Activated CD8-positive, alpha-beta memory T cell treated with anti-CD3 and anti-CD28 coated beads for 36 hours (primary cell): ENCODE results near the gene SMAD6. TPM values are rescaled to one million over a fixed set of nuclear protein-coding genes. Genes with fewer than 3 reads are reported as not detected.
"Not testable (repeated sequence)": the region's sequence is repeated elsewhere in the genome, so short reads cannot be mapped to it uniquely, and the experiment has no call there.

Source experiments
- CTCF ChIA-PET: fragments of 350-600 bp; sonication (Branson Sonifier 250); formaldehyde crosslinking; loops from one replicate; lab custom pipeline; 2021; ENCODE audit warnings: antibody characterized with exemption; lab: Charles Lee
- POLR2A ChIA-PET: fragments of 350-600 bp; sonication (Branson Sonifier 250); formaldehyde crosslinking; loops from one replicate; lab custom pipeline; 2021; ENCODE audit warnings: antibody characterized with exemption; lab: Charles Lee
- total RNA-seq, 2 experiments: library from RNA; stranded (reverse); gene quantifications; one replicate each; pipeline ENCODE4 v1.2.3, GENCODE V29; 2021

SMAD6 gene
- total RNA-seq, 2 experiments from 2014 or later: 0.04 TPM

GRCh38 chr15:66673410-66674322 lies 28.4 kb upstream of the SMAD6 start:
- ChIA-PET POLR2A (no interaction called here), CTCF (no interaction called here)

GRCh38 chr15:66674756-66675155 lies 27.3 kb upstream of the SMAD6 start:
- POLR2A ChIA-PET: no interaction called here
- CTCF ChIA-PET: no interaction called here

GRCh38 chr15:66675446-66675845 lies 26.6 kb upstream of the SMAD6 start:
- CTCF ChIA-PET: no interaction called here
- POLR2A ChIA-PET: no interaction called here

GRCh38 chr15:66677336-66677735 lies 24.7 kb upstream of the SMAD6 start:
- ChIA-PET POLR2A (no interaction called here), CTCF (no interaction called here)

GRCh38 chr15:66679061-66679656 lies 22.9 kb upstream of the SMAD6 start:
- ChIA-PET CTCF (no interaction called here), POLR2A (no interaction called here)

GRCh38 chr15:66679657-66680108 lies 22.4 kb upstream of the SMAD6 start:
- CTCF ChIA-PET: interaction anchor here (0.7 kb wide), 1 partner anchor 174 kb away, joined by 3 read pairs; no protein-coding TSS in a partner anchor
- POLR2A ChIA-PET: no interaction called here

GRCh38 chr15:66680502-66680901 lies 21.5 kb upstream of the SMAD6 start:
- CTCF ChIA-PET: interaction anchor here (0.7 kb wide), 1 partner anchor 173 kb away, joined by 3 read pairs; no protein-coding TSS in a partner anchor

GRCh38 chr15:66681395-66681794 lies 20.6 kb upstream of the SMAD6 start:
- POLR2A ChIA-PET: no interaction called here
- CTCF ChIA-PET: no interaction called here

More at GRCh38 chr15:66680502-66680901, 21.5 kb upstream of the SMAD6 start:
- POLR2A ChIA-PET: no interaction called here

- CTCF ChIA-PET: no interaction called here
- POLR2A ChIA-PET: no interaction called here
Measured at GRCh38 chr15:66682246-66682645, 19.8 kb upstream of the SMAD6 start.

GRCh38 chr15:66682865-66683264 lies 19.2 kb upstream of the SMAD6 start:
- CTCF ChIA-PET: no interaction called here

GRCh38 chr15:66684136-66684681 lies 17.8 kb upstream of the SMAD6 start:
- ChIA-PET POLR2A (no interaction called here), CTCF (no interaction called here)

More at GRCh38 chr15:66682865-66683264, 19.2 kb upstream of the SMAD6 start:
- POLR2A ChIA-PET: no interaction called here

- ChIA-PET POLR2A (no interaction called here), CTCF (interaction anchor here (0.6 to 1.3 kb wide), 3 partner anchors 15 to 79 kb away, joined by 3 to 4 read pairs (median 3); no protein-coding TSS in a partner anchor)
Measured at GRCh38 chr15:66685638-66686150, 16.3 kb upstream of the SMAD6 start.

- CTCF ChIA-PET, POLR2A ChIA-PET: not testable (repeated sequence)
Measured at GRCh38 chr15:66690912-66691311, 11.1 kb upstream of the SMAD6 start.

- POLR2A ChIA-PET: no interaction called here
- CTCF ChIA-PET: no interaction called here
Measured at GRCh38 chr15:66691727-66692126, 10.3 kb upstream of the SMAD6 start.

- ChIA-PET CTCF (no interaction called here), POLR2A (no interaction called here)
Measured at GRCh38 chr15:66692391-66692790, 9.6 kb upstream of the SMAD6 start.

- ChIA-PET CTCF (no interaction called here), POLR2A (no interaction called here)
Measured at GRCh38 chr15:66692808-66693596, 9.0 kb upstream of the SMAD6 start.

- ChIA-PET POLR2A (no interaction called here), CTCF (interaction anchor here (1.4 kb wide), 1 partner anchor 155 kb away, joined by 3 read pairs; no protein-coding TSS in a partner anchor)
Measured at GRCh38 chr15:66696770-66697169, 5.3 kb upstream of the SMAD6 start.

GRCh38 chr15:66698318-66698961 lies 3.6 kb upstream of the SMAD6 start:
- POLR2A ChIA-PET: no interaction called here
- CTCF ChIA-PET: no interaction called here

- ChIA-PET CTCF (no interaction called here), POLR2A (no interaction called here)
Measured at GRCh38 chr15:66698971-66699370, 3.1 kb upstream of the SMAD6 start.
